HepG2 (cell line): ENCODE results near the gene SLC25A28. TPM values are rescaled to one million over a fixed set of nuclear protein-coding genes. Genes with fewer than 3 reads are reported as not detected.
A peak's percentile ranks its signal among the peaks of the same experiment; 100 is the strongest.

Experiments
- ATAC-seq: fragments of 200-7000 bp; cut with Tn5 transposase; 3 replicates; pipeline ENCODE4 v1.9.1; 2020; ENCODE audit warnings: mild to moderate bottlenecking, moderate library complexity
- BruUV-seq: library from RNA; stranded (reverse); fragments of 400-500 nt; replicated peaks from 2 replicates; lab custom pipeline; 2021; lab: Mats Ljungman, UMichigan
- CTCF ChIA-PET: fragments of 300-600 bp; formaldehyde crosslinking; extraction: SDS; loops from one replicate; lab custom pipeline; 2021; ENCODE audit warnings: low total read pairs, inconsistent platforms, low intra/inter-chr PET ratio; lab: Yijun Ruan, JAX
- POLR2A ChIA-PET: fragments of 350-600 bp; sonication (Branson Sonifier 250); formaldehyde crosslinking; loops from one replicate; lab custom pipeline; 2020; ENCODE audit warnings: antibody characterized with exemption, inconsistent platforms; lab: Yijun Ruan, JAX
- DNase-seq: peaks from one replicate; pipeline ENCODE4 v3.0.0-alpha.2; 2015; ENCODE audit warnings: low spot score
- FAIRE-seq: peaks from 3 replicates; lab custom pipeline; 2011; peaks lifted over from hg19 to GRCh38; lab: Jason Lieb, UNC
- H2AFZ ChIP-seq: one replicate; pipeline ENCODE4 v1.6.1; 2011; ENCODE audit warnings: low read length, inconsistent platforms
- H3K27ac ChIP-seq: fragments of 300-600 bp; 3 replicates; pipeline ENCODE4 v1.8.0; 2011; ENCODE audit warnings: mixed run types, mild to moderate bottlenecking, mixed read lengths, low read length, inconsistent platforms; ENCODE audit not compliant: insufficient read depth; ENCODE audit errors: extremely low read length
- H3K27me3 ChIP-seq, 2 experiments: fragments of 200-600 bp in 1 of 2; 2 replicates in 1 of 2; 3 replicates in 1 of 2; pipeline versions ENCODE4 v1.6.0 to v1.8.0; 2011; ENCODE audit warnings: low read length in 2 of 2, mild to moderate bottlenecking in 2 of 2, moderate library complexity in 2 of 2, inconsistent platforms in 1 of 2; ENCODE audit not compliant: insufficient read depth in 2 of 2, control insufficient read depth in 1 of 2
- H3K36me3 ChIP-seq, 2 experiments: fragments of 200-600 bp in 1 of 2; replicated peaks in 1 of 2; 2 replicates in 1 of 2; 3 replicates in 1 of 2; pipeline versions ENCODE4 v1.5.1 to v1.8.0; 2011; ENCODE audit warnings: low read length in 2 of 2, inconsistent platforms in 1 of 2; ENCODE audit not compliant: insufficient read depth in 2 of 2, control insufficient read depth in 1 of 2
- H3K4me1 ChIP-seq: 2 replicates; pipeline ENCODE4 v1.5.1; 2012; ENCODE audit warnings: low read length, inconsistent platforms; ENCODE audit not compliant: insufficient read depth
- H3K4me2 ChIP-seq: 2 replicates; pipeline ENCODE4 v1.6.0; 2011; ENCODE audit warnings: low read depth, low read length, inconsistent platforms
- H3K4me3 ChIP-seq, 3 experiments: fragments of 200-600 bp in 1 of 3; sonication (generic), shearing (Covaris generic) in 1 of 3; replicated peaks in 1 of 3; 2 replicates each; pipeline ENCODE4 v1.5.1; 2011 to 2016; ENCODE audit warnings: low read length in 3 of 3, inconsistent platforms in 2 of 3, low read depth in 2 of 3, mild to moderate bottlenecking in 2 of 3, control low read depth in 1 of 3, mixed read lengths in 1 of 3; ENCODE audit not compliant: insufficient read depth in 1 of 3
- H3K79me2 ChIP-seq: one replicate; pipeline ENCODE4 v1.6.1; 2011; ENCODE audit warnings: low read length, inconsistent platforms; ENCODE audit not compliant: insufficient read depth
- H3K9ac ChIP-seq: 2 replicates; pipeline ENCODE4 v1.6.0; 2011; ENCODE audit warnings: mild to moderate bottlenecking, low read depth, low read length, inconsistent platforms; ENCODE audit not compliant: insufficient read depth
- H3K9me3 ChIP-seq: 2 replicates; pipeline ENCODE4 v1.5.1; 2012; ENCODE audit warnings: mild to moderate bottlenecking, low read length
- H4K20me1 ChIP-seq: 2 replicates; pipeline ENCODE4 v1.6.0; 2011; ENCODE audit warnings: inconsistent platforms, mild to moderate bottlenecking, low read length, moderate library complexity; ENCODE audit not compliant: insufficient read depth
- CBFB ChIP-seq: sonication (generic); formaldehyde crosslinking; IDR thresholded peaks from 2 replicates; pipeline ENCODE4 v1.4.0; 2020; ENCODE audit warnings: missing genetic modification reagents
- CBX5 ChIP-seq: sonication (generic); formaldehyde crosslinking; IDR thresholded peaks from 2 replicates; pipeline ENCODE4 v1.4.0; 2020; ENCODE audit warnings: missing genetic modification reagents, borderline replicate concordance
- FOXA3 ChIP-seq: IDR thresholded peaks from 2 replicates; pipeline ENCODE4 v1.6.1; 2016; ENCODE audit warnings: missing genetic modification reagents, missing compliant biosample characterization
- KLF15 ChIP-seq: sonication (generic); formaldehyde crosslinking; IDR thresholded peaks from 2 replicates; pipeline ENCODE4 v1.8.1; 2023; ENCODE audit warnings: borderline replicate concordance, mild to moderate bottlenecking, inconsistent platforms, missing genetic modification reagents, mixed read lengths
- NBN ChIP-seq: fragments of 450-650 bp; conservative IDR thresholded peaks from 2 replicates; pipeline ENCODE4 v1.6.1; 2017
- ZBTB38 ChIP-seq: sonication (generic); formaldehyde crosslinking; IDR thresholded peaks from 2 replicates; pipeline ENCODE4 v1.5.1; 2020; ENCODE audit warnings: mild to moderate bottlenecking, missing genetic modification reagents
- ZNF292 ChIP-seq: sonication (generic); formaldehyde crosslinking; IDR thresholded peaks from 2 replicates; pipeline ENCODE4 v1.8.1; 2022; ENCODE audit warnings: mild to moderate bottlenecking, low read depth, missing genetic modification reagents, borderline replicate concordance
- ZNF556 ChIP-seq: sonication (generic); formaldehyde crosslinking; IDR thresholded peaks from 2 replicates; pipeline ENCODE4 v1.4.0; 2020; ENCODE audit warnings: mild to moderate bottlenecking, missing genetic modification reagents, borderline replicate concordance
- ZNF83 ChIP-seq: sonication (generic); formaldehyde crosslinking; IDR thresholded peaks from 2 replicates; pipeline ENCODE4 v1.4.0; 2020; ENCODE audit warnings: missing genetic modification reagents, mild to moderate bottlenecking, borderline replicate concordance
- WGBS: methylation state at CpG from one replicate; pipeline ENCODE4 v1.1.6; 2017; ENCODE audit warnings: low lambda C conversion rate; 5-methylcytosine and 5-hydroxymethylcytosine counted together
- in situ Hi-C: cut with HindIII; loops from 2 replicates; pipeline ENCODE4 v1.10.0; 2017; ENCODE audit warnings: low pct_unique_long_range_greater_than_20kb; ENCODE audit not compliant: extremely low pct_ligation_motif_present
- intact Hi-C: fragments of 100-400 bp; cut with micrococcal nuclease; formaldehyde crosslinking; loops from one replicate; pipeline ENCODE4 v1.10.0; 2022; ENCODE audit not compliant: unreplicated experiment
- polyA plus RNA-seq, 8 experiments: library from polyadenylated mRNA; depleted of rRNA in 3 of 8; stranded (reverse) in 7 of 8; unstranded in 1 of 8; fragments of >200 nt; fragmentation: Illumina TruSeq in 4 of 8; extraction: Trizol in 4 of 8; gene quantifications; 2 replicates each; pipeline versions ENCODE4 v1.2.1 to v1.2.3, GENCODE V29; 2011 to 2016; ENCODE audit warnings: low read depth in 4 of 8, missing spikeins in 1 of 8, mixed read lengths in 1 of 8; ENCODE audit not compliant: insufficient read depth in 1 of 8
- total RNA-seq, 5 experiments: library from RNA; depleted of rRNA; stranded (reverse); fragments of >200 nt; fragmentation: Illumina TruSeq; extraction: Trizol; gene quantifications; 2 replicates each; pipeline ENCODE4 v1.2.3, GENCODE V29; 2016; ENCODE audit warnings: low read depth in 1 of 5
- TF ChIP-seq, protein P1 (sequence below): sonication (generic); formaldehyde crosslinking; IDR thresholded peaks from 2 replicates; pipeline ENCODE4 v1.8.0; 2022; ENCODE audit warnings: low read depth, missing genetic modification reagents

The SLC25A28 gene
- total and polyA plus RNA-seq, 2 of the 13 experiments (the other 11 are each of a cell fraction or from before 2014, with no cell fraction given) = 15.2 to 41.0 TPM

- TF ChIP-seq ZNF292 (CRISPR knock-in tag) (no peak), FOXA3 (CRISPR knock-in tag) (no peak), CBX5 (CRISPR knock-in tag) (no peak), CBFB (CRISPR knock-in tag) (no peak), NBN (no peak), ZNF556 (CRISPR knock-in tag) (no peak), ZNF83 (no peak)
- intact Hi-C loops = no loop called here
- Histone ChIP-seq H3K4me3 (no peak overlapping the region; a peak in 1 of 6 replicates), H2AFZ (no peak overlapping the region), H4K20me1 (no peaks in the 10 kb centered on the region), H3K4me1 (peaks cover 7% of the 10 kb centered on the region; the same call in 1 of the 2 replicates), H3K27ac (no peak overlapping the region), H3K27me3 (peaks cover 0 to 2% of the 10 kb centered on the region in 2 experiments; a peak in 3 of 5 replicates), H3K36me3 (no peaks in the 10 kb centered on the region), H3K9ac (no peak overlapping the region), H3K4me2 (0 out of 2 replicates have a peak overlapping the region, but pooled peaks have one; percentile 16), H3K79me2 (no peaks in the 10 kb centered on the region), H3K9me3 (no peaks in the 10 kb centered on the region)
- FAIRE-seq (no peak), ATAC-seq (peak; percentile 36; the same call in 2 of the 3 replicates), DNase-seq (no peak)
- no TSS peak for BruUV-seq
- CTCF ChIA-PET = no interaction called here
- in situ Hi-C loops = no loop called here
- POLR2A ChIA-PET = interaction anchor here (1.1 kb wide), 1 partner anchor 20 kb away, joined by 3 read pairs; no protein-coding TSS in a partner anchor
- WGBS = 39% methylated on average over 8 of the region's 8 CpGs
Observed at GRCh38 chr10:99598781-99599509, 21.3 kb downstream of the SLC25A28 start.

- FAIRE-seq = no peak
- Histone ChIP-seq H3K9me3 (no peaks in the 10 kb centered on the region), H3K27ac (no peak overlapping the region), H4K20me1 (no peaks in the 10 kb centered on the region), H3K9ac (no peak overlapping the region), H3K4me1 (peaks cover 15% of the 10 kb centered on the region), H3K27me3 (peaks cover 0 to 2% of the 10 kb centered on the region in 2 experiments; a peak in 3 of 5 replicates), H3K79me2 (no peaks in the 10 kb centered on the region), H3K4me2 (no peak overlapping the region), H2AFZ (no peak overlapping the region), H3K36me3 (no peaks in the 10 kb centered on the region), H3K4me3 (no peak overlapping the region)
- DNase-seq = no peak
- intact Hi-C loops (no loop called here), in situ Hi-C loops (no loop called here)
- BruUV-seq = no TSS peak
- ChIA-PET POLR2A (no interaction called here), CTCF (no interaction called here)
- ATAC-seq = no peak
- 39% methylated on average over 4 of the region's 4 CpGs for WGBS
- no peak for TF ChIP-seq ZBTB38 (CRISPR knock-in tag)
- TF ChIP-seq, protein P1, sequence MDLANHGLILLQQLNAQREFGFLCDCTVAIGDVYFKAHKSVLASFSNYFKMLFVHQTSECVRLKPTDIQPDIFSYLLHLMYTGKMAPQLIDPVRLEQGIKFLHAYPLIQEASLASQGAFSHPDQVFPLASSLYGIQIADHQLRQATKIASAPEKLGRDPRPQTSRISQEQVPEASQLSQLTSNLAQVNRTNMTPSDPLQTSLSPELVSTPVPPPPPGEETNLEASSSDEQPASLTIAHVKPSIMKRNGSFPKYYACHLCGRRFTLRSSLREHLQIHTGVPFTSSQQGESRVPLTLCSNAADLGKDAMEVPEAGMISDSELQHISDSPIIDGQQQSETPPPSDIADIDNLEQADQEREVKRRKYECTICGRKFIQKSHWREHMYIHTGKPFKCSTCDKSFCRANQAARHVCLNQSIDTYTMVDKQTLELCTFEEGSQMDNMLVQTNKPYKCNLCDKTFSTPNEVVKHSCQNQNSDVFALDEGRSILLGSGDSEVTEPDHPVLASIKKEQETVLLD (CRISPR knock-in tag) = no peak
- TF ChIP-seq KLF15 (CRISPR knock-in tag) = no peak
Observed at GRCh38 chr10:99598011-99598410, 22.2 kb downstream of the SLC25A28 start.
